CD4-positive, alpha-beta T cell (primary cell): Measurements from ENCODE around the gene ABHD17A. TPM values are rescaled to one million over a fixed set of nuclear protein-coding genes. Genes with fewer than 3 reads are reported as not detected.

Source experiments
- ATAC-seq: fragments of 200-7000 bp; cut with Tn5 transposase; one replicate; pipeline ENCODE4 v1.10.0; 2022; ENCODE audit warnings: mild to moderate bottlenecking; ENCODE audit not compliant: poor library complexity
- CTCF ChIA-PET: fragments of 350-600 bp; sonication (Branson Sonifier 250); formaldehyde crosslinking; loops from one replicate; lab custom pipeline; 2021; ENCODE audit warnings: antibody characterized with exemption, inconsistent platforms; lab: Charles Lee
- POLR2A ChIA-PET: fragments of 350-600 bp; sonication (Branson Sonifier 250); formaldehyde crosslinking; loops from one replicate; lab custom pipeline; 2021; ENCODE audit warnings: antibody characterized with exemption, inconsistent platforms; lab: Charles Lee
- DNase-seq, 14 experiments: peaks; one replicate each; pipeline ENCODE4 v3.0.0-alpha.2; 2013 to 2020; ENCODE audit warnings: mixed read lengths in 2 of 14
- H3K27ac ChIP-seq, 2 donors: one replicate each; pipeline versions ENCODE4 v1.5.1 to v1.7.0; 2013; ENCODE audit warnings: low read length in 2 of 2, low read depth in 1 of 2, mild to moderate bottlenecking in 1 of 2
- H3K27me3 ChIP-seq, 2 experiments: 1 replicate in 1 of 2; 2 replicates in 1 of 2; pipeline versions ENCODE4 v1.6.1 to v1.7.0; 2013; ENCODE audit warnings: low read length in 2 of 2, control low read depth in 1 of 2, mild to moderate bottlenecking in 1 of 2, moderate library complexity in 1 of 2; ENCODE audit not compliant: insufficient read depth in 2 of 2, control insufficient read depth in 1 of 2
- H3K36me3 ChIP-seq: one replicate; pipeline ENCODE4 v1.6.1; 2013; ENCODE audit warnings: low read length, control low read depth; ENCODE audit not compliant: insufficient read depth
- H3K4me1 ChIP-seq: one replicate; pipeline ENCODE4 v1.6.1; 2013; ENCODE audit warnings: low read length, control low read depth; ENCODE audit not compliant: insufficient read depth
- H3K4me3 ChIP-seq: one replicate; pipeline ENCODE4 v1.5.1; 2013; ENCODE audit warnings: mild to moderate bottlenecking, low read length, moderate library complexity
- H3K9me3 ChIP-seq, 2 experiments: 1 replicate in 1 of 2; 2 replicates in 1 of 2; pipeline versions ENCODE4 v1.6.1 to v1.7.0; 2013; ENCODE audit warnings: low read length in 2 of 2, mild to moderate bottlenecking in 2 of 2, control low read depth in 1 of 2, moderate library complexity in 1 of 2; ENCODE audit not compliant: control insufficient read depth in 1 of 2, insufficient read depth in 1 of 2
- H3K27ac Mint-ChIP-seq: one replicate; pipeline ENCODE4 v1.8.0; 2020; ENCODE audit warnings: mixed read lengths
- H3K27me3 Mint-ChIP-seq: one replicate; pipeline ENCODE4 v1.8.0; 2021; ENCODE audit warnings: mixed read lengths
- H3K36me3 Mint-ChIP-seq: one replicate; pipeline ENCODE4 v1.8.0; 2021; ENCODE audit warnings: low read depth, mixed read lengths
- H3K4me1 Mint-ChIP-seq: one replicate; pipeline ENCODE4 v1.8.0; 2021; ENCODE audit warnings: low read depth, mixed read lengths
- H3K4me3 Mint-ChIP-seq: one replicate; pipeline ENCODE4 v1.8.0; 2020; ENCODE audit warnings: mild to moderate bottlenecking, mixed read lengths
- H3K9me3 Mint-ChIP-seq: one replicate; pipeline ENCODE4 v1.8.0; 2020; ENCODE audit warnings: mixed read lengths
- intact Hi-C, 2 experiments: fragments of 100-400 bp; cut with DNase I in 1 of 2; cut with micrococcal nuclease in 1 of 2; formaldehyde crosslinking; loops; one replicate each; pipeline versions ENCODE4 v1.15.1 to v1.9.0; 2023 to 2025; cut with DNase I, micrococcal nuclease
- total RNA-seq, 174 experiments: library from RNA in 2 of 174; stranded (reverse) in 2 of 174; gene quantifications; one replicate each; pipeline ENCODE4 v1.2.3 and lab custom pipeline; 2021 to 2026
- TF ChIP-seq, protein P1 (sequence below): fragments of 200-600 bp; IDR thresholded peaks from one replicate; pipeline ENCODE4 v1.8.0; 2022; ENCODE audit warnings: antibody characterized with exemption, mild to moderate bottlenecking

ABHD17A gene
- total RNA-seq, 2 experiments from 2014 or later = 156 to 172 TPM

DNA sequence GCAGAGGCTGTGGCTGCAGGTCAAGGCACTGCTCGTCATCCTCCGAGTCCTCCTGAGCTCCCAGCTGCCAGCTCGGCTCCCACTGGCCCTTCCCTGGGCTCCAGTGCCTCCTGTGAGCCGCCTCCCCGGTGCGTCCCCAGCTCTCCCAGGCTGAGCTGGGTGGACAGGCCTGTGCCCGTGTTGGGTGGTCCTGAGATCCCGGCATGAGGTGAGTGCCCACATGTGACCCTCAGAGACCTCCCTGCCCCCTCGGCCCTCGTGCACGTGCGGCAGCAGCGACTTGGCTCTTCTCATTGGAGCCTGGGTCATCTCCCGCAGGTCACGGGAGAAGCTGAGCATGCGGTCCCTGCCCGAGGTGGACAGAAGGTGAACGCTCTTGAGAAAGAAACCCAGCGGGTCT, 35.3 kb upstream of the ABHD17A start:
- Mint-ChIP-seq H3K27me3 (no peaks in the 10 kb centered on the region), H3K4me1 (peaks cover 3% of the 10 kb centered on the region), H3K36me3 (no peaks in the 10 kb centered on the region), H3K9me3 (no peaks in the 10 kb centered on the region), H3K4me3 (no peak overlapping the region), H3K27ac (no peak overlapping the region)
- CTCF ChIA-PET = no interaction called here
- H3K4me3 ChIP-seq = no peak overlapping the region
- H3K27me3 ChIP-seq = no peaks in the 10 kb centered on the region
- POLR2A ChIA-PET = interaction anchor here (1.0 kb wide), 1 partner anchor 23 kb away, joined by 3 read pairs; no protein-coding TSS in a partner anchor
- ATAC-seq (no peak), DNase-seq (no peak)
- peaks cover 22% of the 10 kb centered on the region for H3K36me3 ChIP-seq
- no peak overlapping the region for H3K27ac ChIP-seq
- TF ChIP-seq, protein P1, sequence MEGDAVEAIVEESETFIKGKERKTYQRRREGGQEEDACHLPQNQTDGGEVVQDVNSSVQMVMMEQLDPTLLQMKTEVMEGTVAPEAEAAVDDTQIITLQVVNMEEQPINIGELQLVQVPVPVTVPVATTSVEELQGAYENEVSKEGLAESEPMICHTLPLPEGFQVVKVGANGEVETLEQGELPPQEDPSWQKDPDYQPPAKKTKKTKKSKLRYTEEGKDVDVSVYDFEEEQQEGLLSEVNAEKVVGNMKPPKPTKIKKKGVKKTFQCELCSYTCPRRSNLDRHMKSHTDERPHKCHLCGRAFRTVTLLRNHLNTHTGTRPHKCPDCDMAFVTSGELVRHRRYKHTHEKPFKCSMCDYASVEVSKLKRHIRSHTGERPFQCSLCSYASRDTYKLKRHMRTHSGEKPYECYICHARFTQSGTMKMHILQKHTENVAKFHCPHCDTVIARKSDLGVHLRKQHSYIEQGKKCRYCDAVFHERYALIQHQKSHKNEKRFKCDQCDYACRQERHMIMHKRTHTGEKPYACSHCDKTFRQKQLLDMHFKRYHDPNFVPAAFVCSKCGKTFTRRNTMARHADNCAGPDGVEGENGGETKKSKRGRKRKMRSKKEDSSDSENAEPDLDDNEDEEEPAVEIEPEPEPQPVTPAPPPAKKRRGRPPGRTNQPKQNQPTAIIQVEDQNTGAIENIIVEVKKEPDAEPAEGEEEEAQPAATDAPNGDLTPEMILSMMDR = no peak
- intact Hi-C loops = no loop called here
- H3K4me1 ChIP-seq = peaks cover 28% of the 10 kb centered on the region
- H3K9me3 ChIP-seq = no peaks in the 10 kb centered on the region

DNA sequence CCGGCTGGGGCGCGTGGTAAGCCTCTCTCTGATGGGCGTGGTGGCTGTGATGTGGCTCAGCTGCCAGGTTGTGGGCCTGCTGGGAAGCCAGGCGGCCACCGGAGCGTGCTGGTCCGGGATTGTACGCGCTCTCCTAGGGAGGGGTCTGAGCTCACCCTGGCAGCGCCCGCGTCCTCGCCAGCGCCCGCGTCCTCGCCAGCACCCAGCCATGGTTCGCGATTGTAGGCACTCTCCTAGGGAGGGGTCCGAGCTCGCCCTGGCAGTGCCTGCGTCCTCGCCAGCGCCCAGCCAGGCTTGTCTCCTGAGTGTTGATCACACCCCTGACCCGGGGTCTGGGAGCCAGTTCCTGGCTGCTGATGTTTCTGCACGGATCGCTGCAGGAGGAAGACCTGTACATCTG, 33.7 kb upstream of the ABHD17A start:
- Mint-ChIP-seq H3K27ac (no peak overlapping the region), H3K4me1 (peaks cover 3% of the 10 kb centered on the region), H3K27me3 (no peaks in the 10 kb centered on the region), H3K36me3 (no peaks in the 10 kb centered on the region), H3K4me3 (no peak overlapping the region), H3K9me3 (no peaks in the 10 kb centered on the region)
- ATAC-seq (no peak), DNase-seq (no peak)
- Histone ChIP-seq H3K27ac (no peak overlapping the region), H3K36me3 (peaks cover 22% of the 10 kb centered on the region), H3K9me3 (no peaks in the 10 kb centered on the region), H3K27me3 (no peaks in the 10 kb centered on the region), H3K4me1 (peaks cover 20% of the 10 kb centered on the region), H3K4me3 (no peak overlapping the region)
- ChIA-PET POLR2A (no interaction called here), CTCF (no interaction called here)
- TF ChIP-seq, protein P1 = no peak
- intact Hi-C loops = no loop called here

DNA sequence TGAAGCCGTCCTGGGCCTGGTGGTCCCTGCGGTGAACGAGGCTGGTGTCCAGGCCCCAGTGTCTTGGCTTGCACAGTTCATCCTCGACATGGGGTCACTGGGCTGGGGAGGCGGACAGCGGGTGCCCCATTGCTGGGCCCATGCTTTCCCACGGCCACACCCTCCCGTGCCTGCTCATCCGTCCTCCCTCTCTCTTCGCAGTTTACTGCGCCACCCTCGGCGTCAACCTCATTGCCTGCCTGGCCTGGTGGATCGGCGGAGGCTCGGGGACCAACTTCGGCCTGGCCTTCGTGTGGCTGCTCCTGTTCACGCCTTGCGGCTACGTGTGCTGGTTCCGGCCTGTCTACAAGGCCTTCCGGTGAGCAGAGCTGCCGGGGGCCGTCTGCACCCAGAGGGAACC, 32.6 kb upstream of the ABHD17A start:
- Histone ChIP-seq H3K4me1 (peaks cover 11% of the 10 kb centered on the region), H3K9me3 (no peaks in the 10 kb centered on the region), H3K27ac (no peak overlapping the region), H3K36me3 (peaks cover 25% of the 10 kb centered on the region), H3K4me3 (no peak overlapping the region), H3K27me3 (no peaks in the 10 kb centered on the region)
- Mint-ChIP-seq H3K36me3 (no peaks in the 10 kb centered on the region), H3K4me3 (no peak overlapping the region), H3K27ac (no peak overlapping the region), H3K9me3 (no peaks in the 10 kb centered on the region), H3K4me1 (no peaks in the 10 kb centered on the region), H3K27me3 (no peaks in the 10 kb centered on the region)
- POLR2A ChIA-PET = no interaction called here
- no peak for ATAC-seq
- no peak for DNase-seq
- intact Hi-C loops = no loop called here
- TF ChIP-seq, protein P1 = no peak
- CTCF ChIA-PET = no interaction called here
